SH-SY5Y (cell line): ENCODE data around the gene KIF1A.

Experiments
- GATA2 ChIP-seq: IDR thresholded peaks from 2 replicates; pipeline ENCODE4 v1.6.1; 2011; ENCODE audit warnings: mild to moderate bottlenecking, low read depth, low read length
- GATA3 ChIP-seq: IDR thresholded peaks from 2 replicates; pipeline ENCODE4 v1.6.1; 2011; ENCODE audit warnings: low read depth, mild to moderate bottlenecking, low read length, moderate library complexity

GRCh38 chr2:240732184-240732583 lies 87.8 kb downstream of the KIF1A start:
- TF ChIP-seq GATA3 (no peak), GATA2 (no peak)
